Epidermal melanocyte (primary cell): Measurements from ENCODE around the gene SCFD1.
A peak's percentile ranks its signal among the peaks of the same experiment; 100 is the strongest.
"Not testable (repeated sequence)": the region's sequence is repeated elsewhere in the genome, so short reads cannot be mapped to it uniquely, and the experiment has no call there.

ENCODE experiments used
- DNase-seq: peaks from one replicate; pipeline ENCODE4 v3.0.0; 2011; ENCODE audit warnings: low spot score; ENCODE audit not compliant: insufficient read length

The SCFD1 gene

DNA sequence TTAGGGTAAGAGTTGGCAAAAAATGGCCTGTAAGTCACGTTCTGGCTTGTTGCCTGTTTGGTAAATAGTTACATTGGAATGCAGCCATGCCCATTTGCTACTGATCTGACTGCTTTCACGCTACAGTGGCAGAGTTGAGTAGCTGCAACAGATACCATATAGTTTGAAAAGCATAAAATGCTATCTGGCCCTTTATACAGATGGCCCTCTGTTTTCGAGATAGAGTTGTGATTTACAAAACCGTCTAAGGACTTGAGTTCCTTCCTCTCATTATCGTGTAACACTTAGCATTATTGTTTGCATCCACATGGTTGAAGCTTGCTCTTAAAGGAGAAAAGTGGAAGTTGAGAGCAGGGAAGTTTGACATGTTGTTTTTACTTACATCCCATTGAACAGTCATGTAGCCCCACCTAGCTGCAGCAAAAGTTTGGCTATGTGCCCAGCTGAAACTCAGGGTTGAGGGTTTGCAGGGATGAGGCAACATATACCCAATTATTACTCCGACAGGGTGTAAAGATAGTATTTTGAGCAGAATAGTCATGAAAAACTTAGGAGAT lies 11.3 kb upstream of the SCFD1 start:
- peak; percentile 42 for DNase-seq

DNA sequence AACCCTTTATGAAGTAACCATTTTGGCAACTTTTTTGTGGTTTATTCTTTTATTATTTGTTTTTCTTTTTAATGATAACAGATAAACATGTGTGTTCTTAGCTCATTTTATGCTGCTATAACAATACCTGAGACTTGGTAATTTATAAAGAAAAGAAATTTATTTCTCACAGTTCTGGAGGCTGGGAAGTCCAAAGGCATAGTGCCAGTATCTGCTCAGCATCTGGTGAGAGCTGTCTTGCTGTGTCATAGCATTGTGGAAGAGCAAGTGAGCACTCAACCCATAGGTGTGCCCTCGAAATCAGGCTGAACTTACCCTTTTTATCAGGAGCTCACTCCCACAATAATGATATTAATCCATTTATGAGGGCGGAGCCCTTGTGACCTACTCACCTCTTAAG lies 8.0 kb upstream of the SCFD1 start:
- no peak for DNase-seq

DNA sequence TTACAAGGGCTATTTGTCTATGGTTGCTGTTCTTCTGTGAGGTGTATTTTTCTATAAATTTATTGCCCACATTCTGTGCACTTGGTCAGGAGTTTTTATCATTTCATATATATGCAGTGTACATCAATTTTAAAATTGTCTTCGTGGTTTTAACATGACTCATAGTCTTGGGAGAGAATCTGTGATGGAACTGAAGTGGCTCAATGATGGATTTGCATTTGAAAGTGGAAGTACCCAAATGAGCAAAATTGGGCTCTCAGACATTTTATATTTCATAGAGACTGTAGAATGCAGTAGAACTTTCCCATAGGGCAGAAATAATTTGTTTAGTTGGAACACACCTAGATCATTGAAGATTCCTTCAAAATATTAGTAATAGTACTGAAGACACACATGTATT lies 1.9 kb upstream of the SCFD1 start:
- DNase-seq = no peak

GRCh38 chr14:30621354-30621939 lies 672 bp upstream of the SCFD1 start:
- no peak for DNase-seq

GRCh38 chr14:30623412-30624131 lies 1.5 kb downstream of the SCFD1 start:
- no peak for DNase-seq

DNA sequence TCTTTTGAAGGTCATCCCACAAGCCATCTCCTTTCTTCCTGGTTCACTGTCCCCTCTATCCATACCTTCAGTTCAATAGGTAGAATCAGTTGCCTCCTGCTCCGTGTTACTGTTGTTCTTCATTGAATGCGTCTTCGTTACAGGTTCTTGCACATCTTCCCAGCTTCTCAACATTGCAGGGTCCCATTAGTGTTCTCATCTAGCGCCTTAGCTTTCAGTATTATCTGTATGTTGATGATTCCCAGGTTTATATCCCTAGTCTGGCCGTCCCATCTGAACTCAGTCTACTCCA lies 2.0 kb downstream of the SCFD1 start:
- DNase-seq = no peak

DNA sequence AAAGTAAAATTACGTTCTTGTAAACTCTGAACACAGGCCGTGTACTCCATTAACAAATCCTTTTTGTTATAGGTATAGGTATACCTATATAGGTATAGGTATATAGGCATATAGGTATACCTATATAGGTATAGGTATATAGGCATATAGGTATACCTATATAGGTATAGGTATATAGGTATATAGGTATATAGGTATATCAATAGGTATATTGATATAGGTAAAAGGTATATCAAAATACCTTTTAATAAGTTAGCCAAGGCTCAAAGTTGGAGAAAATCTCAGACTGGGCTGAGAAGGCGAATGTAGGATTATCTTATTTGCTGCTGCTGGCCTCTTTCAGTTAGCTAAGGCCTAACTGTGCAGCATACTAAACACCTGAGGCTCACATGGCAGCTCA lies 3.4 kb downstream of the SCFD1 start:
- no peak for DNase-seq

DNA sequence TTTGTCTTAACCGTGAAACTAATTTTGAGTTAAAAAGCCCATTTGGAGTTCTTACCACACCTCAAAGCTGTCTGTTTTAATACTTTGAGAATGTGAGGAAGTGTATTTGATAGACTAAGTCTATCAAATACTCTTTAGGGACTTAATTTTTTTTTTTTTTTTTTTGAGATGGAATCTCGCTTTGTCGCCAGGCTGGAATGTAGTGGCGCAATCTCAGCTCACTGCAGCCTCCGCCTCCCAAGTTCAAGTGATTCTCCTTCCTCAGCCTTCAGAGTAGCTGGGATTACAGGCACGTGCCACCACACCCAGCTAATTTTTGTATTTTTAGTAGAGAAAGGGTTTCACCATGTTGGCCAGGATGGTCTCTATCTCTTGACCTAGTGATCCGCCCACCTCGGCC lies 7.3 kb downstream of the SCFD1 start:
- DNase-seq = not testable (repeated sequence)

GRCh38 chr14:30630248-30630647 lies 8.1 kb downstream of the SCFD1 start:
- DNase-seq = no peak

DNA sequence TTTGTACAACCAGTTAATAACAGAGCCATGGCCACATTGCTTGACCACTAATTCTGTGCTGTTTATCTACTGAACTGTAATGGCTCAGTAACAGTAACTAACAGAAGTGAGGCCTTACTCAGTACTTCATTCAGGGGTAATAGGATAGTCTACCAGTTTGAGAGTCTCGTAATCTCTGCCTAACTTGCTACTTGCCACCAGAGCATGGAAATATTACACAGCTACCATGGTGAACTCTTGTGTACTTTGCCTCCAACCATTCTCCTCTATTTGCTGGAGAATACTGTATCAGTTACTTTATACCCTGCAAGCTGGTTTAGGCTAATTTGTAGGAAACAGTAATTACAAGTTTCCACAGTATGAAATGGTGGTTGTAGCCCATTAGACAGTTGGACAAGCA lies 10.6 kb downstream of the SCFD1 start:
- DNase-seq = no peak

- DNase-seq = no peak
These were observed 16.8 kb downstream of the SCFD1 start for GRCh38 chr14:30638926-30639325.

DNA sequence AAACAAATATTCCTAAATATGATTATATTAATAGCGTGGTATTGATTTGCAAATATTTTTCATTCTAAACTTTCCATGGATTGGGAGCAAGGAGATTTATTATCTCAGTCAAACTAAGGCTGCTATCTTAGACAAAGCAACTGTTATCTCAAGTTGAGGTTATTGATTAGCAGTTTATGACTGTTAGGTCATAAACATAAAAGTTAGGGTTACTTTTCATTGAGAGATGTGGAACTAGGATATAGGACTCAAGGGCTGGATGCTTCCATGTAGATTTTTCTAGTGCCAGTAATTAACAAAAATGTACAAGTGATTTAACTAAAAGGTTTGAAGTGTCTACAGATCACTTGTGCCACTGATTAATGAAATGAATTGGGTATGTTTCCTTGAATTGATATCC lies 19.1 kb downstream of the SCFD1 start:
- DNase-seq = no peak

DNA sequence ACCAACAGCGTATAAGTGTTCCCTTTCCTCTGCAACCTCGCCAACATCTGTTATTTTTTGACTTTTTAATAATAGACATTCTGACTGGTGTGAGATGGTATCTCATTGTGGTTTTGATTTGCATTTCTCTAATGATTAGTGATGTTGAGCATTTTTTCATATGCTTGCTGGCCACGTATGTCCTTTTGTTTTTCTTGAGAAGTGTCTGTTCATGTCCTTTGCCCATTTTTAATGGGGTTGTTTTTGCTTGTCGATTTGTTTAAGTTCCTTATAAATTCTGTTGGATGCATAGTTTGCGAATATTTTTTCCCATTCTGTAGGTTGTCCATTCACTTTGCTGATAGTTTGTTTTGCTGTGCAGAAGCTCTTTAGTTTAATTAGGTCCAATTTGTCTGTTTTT lies 22.3 kb downstream of the SCFD1 start:
- DNase-seq = not testable (repeated sequence)

DNA sequence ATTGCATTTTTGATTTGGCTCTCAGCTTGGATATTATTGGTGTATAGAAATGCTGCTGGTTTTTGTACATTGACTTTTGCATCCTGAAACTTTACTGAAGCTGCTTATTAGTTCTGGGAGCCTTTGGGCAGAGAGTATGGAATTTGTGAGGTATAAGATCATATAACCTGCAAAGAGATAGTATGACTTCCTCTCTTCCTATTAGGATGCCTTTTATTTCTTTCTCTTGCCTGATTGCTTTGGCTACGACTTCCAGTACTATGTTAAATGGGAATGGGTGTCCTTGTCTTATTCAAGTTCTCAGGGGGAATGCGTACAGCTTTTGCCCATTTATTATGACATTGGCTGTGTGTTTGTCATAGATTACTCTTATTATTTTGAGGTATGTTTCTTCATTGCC lies 23.5 kb downstream of the SCFD1 start:
- DNase-seq = no peak

- DNase-seq = no peak
These were observed 26.4 kb downstream of the SCFD1 start for GRCh38 chr14:30648471-30648870.

GRCh38 chr14:30651937-30652336 lies 29.8 kb downstream of the SCFD1 start:
- no peak for DNase-seq

DNA sequence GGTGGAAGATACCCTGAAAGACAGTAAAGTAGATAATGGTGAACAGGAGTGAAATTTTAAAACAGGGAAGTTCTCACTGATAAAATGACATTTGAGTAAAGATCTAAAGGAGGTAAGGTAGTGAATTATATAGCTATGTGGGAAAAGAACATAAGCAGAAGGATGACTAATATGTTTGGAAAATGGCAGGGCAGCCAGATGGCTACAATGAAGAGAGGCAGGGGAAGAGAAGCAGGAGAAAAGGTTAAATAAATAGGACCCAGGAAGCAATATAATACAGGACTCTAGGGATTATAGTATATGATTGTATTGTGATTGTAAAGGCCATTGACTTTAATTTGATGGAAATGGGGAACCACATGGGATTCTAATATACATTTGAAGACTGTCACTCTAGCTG lies 33.0 kb downstream of the SCFD1 start:
- DNase-seq = no peak

- DNase-seq = no peak
These were observed 33.5 kb downstream of the SCFD1 start for GRCh38 chr14:30655658-30656057.

GRCh38 chr14:30656190-30656632 lies 34.1 kb downstream of the SCFD1 start:
- DNase-seq = peak; percentile 16

- DNase-seq = no peak
These were observed 34.9 kb downstream of the SCFD1 start for GRCh38 chr14:30657050-30657449.

DNA sequence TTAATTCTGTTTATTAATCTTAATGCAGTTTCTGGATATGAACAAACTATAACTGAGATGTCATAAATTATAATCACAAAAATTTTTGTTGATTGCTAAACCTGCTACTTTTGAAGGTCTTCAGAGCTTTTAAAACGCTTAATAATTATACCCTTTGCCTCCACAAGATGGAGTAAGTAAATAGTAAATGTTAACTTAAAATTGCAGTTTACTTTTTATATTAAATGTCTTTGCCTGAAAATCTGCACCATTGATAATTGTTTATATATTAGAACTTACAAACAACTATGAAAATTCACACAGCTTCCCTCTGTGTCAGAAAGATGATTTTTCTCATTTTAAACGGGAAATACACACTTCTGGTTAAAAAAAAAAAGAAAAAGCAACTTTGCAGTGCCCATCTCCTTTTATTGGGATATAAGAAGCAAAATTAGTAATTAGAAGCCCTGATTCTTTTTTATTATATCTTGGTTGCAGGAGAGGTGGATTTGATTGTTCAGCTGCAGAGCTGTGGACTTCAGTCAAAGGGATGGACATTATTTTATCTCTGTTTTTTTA lies 35.6 kb downstream of the SCFD1 start:
- DNase-seq = no peak

DNA sequence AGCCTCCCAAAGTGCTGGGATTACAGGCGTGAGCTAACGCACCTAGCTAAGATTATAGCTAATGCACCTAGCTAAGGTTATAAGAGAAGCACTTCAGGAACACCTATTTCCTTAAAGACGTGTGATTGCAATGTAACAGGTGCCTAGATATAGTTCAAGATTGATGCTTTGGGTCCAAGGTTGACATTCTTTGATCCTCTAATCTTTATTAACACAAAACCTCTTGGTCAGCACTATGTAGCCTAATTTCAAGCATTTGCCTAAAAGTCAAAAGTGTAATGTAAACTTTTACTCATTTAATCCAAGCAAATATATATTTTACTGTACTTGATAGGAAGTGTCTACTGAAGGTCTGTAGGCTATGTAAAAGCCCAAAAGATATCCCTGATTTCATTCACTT lies 36.5 kb downstream of the SCFD1 start:
- no peak for DNase-seq

DNA sequence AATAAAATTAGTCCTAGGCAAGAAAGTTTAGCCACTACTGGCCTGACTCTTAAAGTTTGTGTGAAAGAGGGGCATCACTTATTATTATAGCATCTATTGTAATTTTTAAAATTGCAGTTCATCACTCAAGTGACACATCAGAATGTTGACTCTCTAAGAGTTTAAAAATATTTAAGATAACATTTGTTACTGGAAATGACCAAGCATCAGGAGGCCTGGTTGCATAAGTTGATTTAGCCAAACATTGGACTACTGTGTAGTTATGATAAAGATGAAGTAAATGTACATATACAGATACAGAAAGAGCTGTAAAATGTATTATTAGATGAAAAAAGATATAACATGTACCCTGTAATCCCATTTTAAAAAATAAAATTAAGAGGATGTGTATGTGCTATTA lies 47.5 kb downstream of the SCFD1 start:
- no peak for DNase-seq
